GM12878 (cell line): ENCODE measurements around the gene ENO2. TPM values are rescaled to one million over a fixed set of nuclear protein-coding genes. Genes with fewer than 3 reads are reported as not detected.

Experiments
- ATAC-seq: fragments of 200-7000 bp; cut with Tn5 transposase; 3 replicates; pipeline ENCODE4 v1.9.1; 2020; ENCODE audit warnings: mild to moderate bottlenecking, moderate library complexity
- BruUV-seq: library from RNA; stranded (reverse); fragments of 400-500 nt; replicated peaks from 2 replicates; lab custom pipeline; 2021; lab: Mats Ljungman, UMichigan
- CTCF ChIA-PET: fragments of 300-600 bp; sonication (Branson Sonifier 250); formaldehyde crosslinking; extraction: SDS; loops from one replicate; lab custom pipeline; 2021; ENCODE audit warnings: inconsistent platforms; lab: Yijun Ruan, JAX
- POLR2A ChIA-PET: fragments of 350-600 bp; formaldehyde crosslinking; extraction: SDS; loops from one replicate; lab custom pipeline; 2021; ENCODE audit warnings: inconsistent platforms; lab: Charles Lee
- RAD21 ChIA-PET: fragments of 300-600 bp; sonication (Branson Sonifier 250); formaldehyde crosslinking; loops from one replicate; lab custom pipeline; 2023; ENCODE audit warnings: antibody characterized with exemption; ENCODE audit not compliant: unreplicated experiment; lab: Charles Lee
- SMC1A ChIA-PET: fragments of 300-600 bp; sonication (Branson Sonifier 250); formaldehyde crosslinking; loops from one replicate; lab custom pipeline; 2023; ENCODE audit not compliant: unreplicated experiment, uncharacterized antibody; lab: Charles Lee
- DNase-seq: peaks from one replicate; pipeline ENCODE4 v3.0.0-alpha.2; 2011; ENCODE audit warnings: low read depth, low spot score
- FAIRE-seq: peaks from 3 replicates; lab custom pipeline; 2011; peaks lifted over from hg19 to GRCh38; lab: Jason Lieb, UNC
- H2AFZ ChIP-seq: 2 replicates; pipeline ENCODE4 v1.6.0; 2011; ENCODE audit warnings: low read depth, low read length, control low read depth; ENCODE audit not compliant: control insufficient read depth
- H3K27ac ChIP-seq: 2 replicates; pipeline ENCODE4 v1.5.1; 2011; ENCODE audit warnings: control low read depth; ENCODE audit not compliant: control insufficient read depth, insufficient read depth
- H3K27me3 ChIP-seq, 2 experiments: replicated peaks in 1 of 2; 2 replicates each; pipeline versions ENCODE4 v1.6.0 to v1.6.1; 2011; ENCODE audit warnings: low read length in 1 of 2; ENCODE audit not compliant: control insufficient read depth in 2 of 2, insufficient read depth in 2 of 2
- H3K36me3 ChIP-seq, 2 experiments: 2 replicates each; pipeline ENCODE4 v1.5.1; 2011; ENCODE audit warnings: low read length in 1 of 2; ENCODE audit not compliant: control insufficient read depth in 2 of 2, insufficient read depth in 2 of 2
- H3K4me1 ChIP-seq: 2 replicates; pipeline ENCODE4 v1.6.1; 2011; ENCODE audit warnings: mild to moderate bottlenecking, low read length, moderate library complexity, mixed read lengths; ENCODE audit not compliant: control insufficient read depth, insufficient read depth
- H3K4me2 ChIP-seq: 2 replicates; pipeline ENCODE4 v1.6.0; 2011; ENCODE audit warnings: control low read depth; ENCODE audit not compliant: control insufficient read depth, insufficient read depth
- H3K4me3 ChIP-seq: fragments of 200-600 bp; sonication (generic); 2 replicates; pipeline ENCODE4 v1.5.1; 2016
- H3K79me2 ChIP-seq: 2 replicates; pipeline ENCODE4 v1.6.0; 2011; ENCODE audit warnings: low read length; ENCODE audit not compliant: control insufficient read depth, insufficient read depth
- H3K9ac ChIP-seq: 2 replicates; pipeline ENCODE4 v1.8.0; 2011; ENCODE audit warnings: low read length, control low read depth, mixed read lengths; ENCODE audit not compliant: control insufficient read depth, insufficient read depth
- H3K9me3 ChIP-seq: replicated peaks from 3 replicates; pipeline ENCODE4 v1.5.1; 2011; ENCODE audit warnings: mild to moderate bottlenecking, low read length; ENCODE audit not compliant: control insufficient read depth, insufficient read depth
- H4K20me1 ChIP-seq: 2 replicates; pipeline ENCODE4 v1.6.0; 2011; ENCODE audit not compliant: control insufficient read depth, insufficient read depth
- BCL3 ChIP-seq: IDR thresholded peaks from 2 replicates; pipeline ENCODE4 v1.6.1; 2011; ENCODE audit warnings: borderline replicate concordance, low read depth, mild to moderate bottlenecking, moderate library complexity, low read length; ENCODE audit not compliant: insufficient read depth, poor library complexity, severe bottlenecking
- BMI1 ChIP-seq: fragments of 450-650 bp; IDR thresholded peaks from 2 replicates; pipeline ENCODE4 v1.6.1; 2016; ENCODE audit warnings: mild to moderate bottlenecking, moderate library complexity, borderline replicate concordance
- CREB1 ChIP-seq: IDR thresholded peaks from 2 replicates; pipeline ENCODE4 v1.6.1; 2012; ENCODE audit warnings: low read depth, mild to moderate bottlenecking, inconsistent platforms
- DPF2 ChIP-seq: fragments of 450-650 bp; IDR thresholded peaks from 2 replicates; pipeline ENCODE4 v1.6.1; 2017; ENCODE audit warnings: mild to moderate bottlenecking
- IRF4 ChIP-seq: IDR thresholded peaks from 2 replicates; pipeline ENCODE4 v1.6.1; 2011; ENCODE audit warnings: low read depth, low read length
- MEF2A ChIP-seq: IDR thresholded peaks from 2 replicates; pipeline ENCODE4 v1.6.1; 2011; ENCODE audit warnings: low read depth, mild to moderate bottlenecking, low read length, moderate library complexity; ENCODE audit not compliant: insufficient read depth
- MLLT1 ChIP-seq: fragments of 450-650 bp; IDR thresholded peaks from 2 replicates; pipeline ENCODE4 v1.6.1; 2016; ENCODE audit warnings: mild to moderate bottlenecking
- NFIC ChIP-seq: IDR thresholded peaks from 2 replicates; pipeline ENCODE4 v1.6.1; 2012; ENCODE audit warnings: low read depth, mild to moderate bottlenecking, inconsistent platforms, low read length, moderate library complexity
- NR2C2 ChIP-seq: IDR thresholded peaks from 2 replicates; pipeline ENCODE4 v1.6.1; 2011; ENCODE audit warnings: borderline replicate concordance, low read depth; ENCODE audit not compliant: control insufficient read depth, insufficient read length
- NR2F1 ChIP-seq: fragments of 450-650 bp; conservative IDR thresholded peaks from 2 replicates; pipeline ENCODE4 v1.6.1; 2017; ENCODE audit warnings: mild to moderate bottlenecking
- POLR2AphosphoS2 ChIP-seq: IDR thresholded peaks from 2 replicates; pipeline ENCODE4 v1.6.1; 2011; ENCODE audit warnings: low read depth, mild to moderate bottlenecking, low read length, improper control_type of control experiment, moderate library complexity
- RAD51 ChIP-seq: fragments of 450-650 bp; IDR thresholded peaks from 2 replicates; pipeline ENCODE4 v1.6.1; 2016; ENCODE audit warnings: moderate library complexity, mild to moderate bottlenecking, inconsistent platforms
- RELA ChIP-seq: fragments of 450-650 bp; IDR thresholded peaks from 2 replicates; pipeline ENCODE4 v1.8.0; 2014; ENCODE audit warnings: borderline replicate concordance; ENCODE audit not compliant: partially characterized antibody
- ZBTB40 ChIP-seq: fragments of 450-650 bp; IDR thresholded peaks from 2 replicates; pipeline ENCODE4 v1.6.1; 2016; ENCODE audit warnings: mild to moderate bottlenecking, moderate library complexity, borderline replicate concordance
- ZNF217 ChIP-seq: fragments of 450-650 bp; IDR thresholded peaks from 2 replicates; pipeline ENCODE4 v1.6.1; 2017; ENCODE audit warnings: antibody characterized with exemption, mild to moderate bottlenecking
- WGBS: methylation state at CpG from one replicate; pipeline ENCODE4 v1.1.6; 2016; ENCODE audit warnings: low lambda C conversion rate; ENCODE audit not compliant: insufficient replicate concordance, insufficient coverage; ENCODE audit errors: missing lambda C conversion rate; 5-methylcytosine and 5-hydroxymethylcytosine counted together
- in situ Hi-C: fragments of 300-500 bp; cut with MboI; formaldehyde crosslinking; loops from 9 replicates; pipeline ENCODE4 v1.14.3; 2018; ENCODE audit warnings: mixed read lengths
- intact Hi-C: fragments of 100-400 bp; cut with micrococcal nuclease; formaldehyde crosslinking; loops from one replicate; pipeline ENCODE4 v1.14.2; 2022; ENCODE audit not compliant: unreplicated experiment
- polyA plus RNA-seq, 11 experiments: library from polyadenylated mRNA; depleted of rRNA in 4 of 11; unstranded in 6 of 11; stranded (reverse) in 5 of 11; fragments of >200 nt; fragmentation: Nextera tagmentation in 4 of 11; fragmentation: Illumina TruSeq in 1 of 11; extraction: Ambion mirVana in 4 of 11; extraction: Trizol in 1 of 11; gene quantifications; 1 replicate in 1 of 11; 2 replicates in 10 of 11; pipeline versions ENCODE4 v1.2.1 to v1.2.3, GENCODE V29; 2011 to 2016; ENCODE audit warnings: inconsistent platforms in 2 of 11, missing spikeins in 2 of 11, low read depth in 1 of 11
- total RNA-seq, 4 experiments: library from RNA; depleted of rRNA in 3 of 4; stranded (reverse); fragments of >200 nt in 3 of 4; fragmentation: Illumina TruSeq in 1 of 4; extraction: Trizol in 1 of 4; gene quantifications; 2 replicates each; pipeline versions ENCODE4 v1.2.1 to v1.2.3, GENCODE V29; 2013 to 2021

The ENO2 gene
- total and polyA plus RNA-seq, 10 of the 15 experiments (the other 5 are each of a cell fraction or from before 2014, with no cell fraction given) = 24.8 to 196 (median 43.1) TPM

- Histone ChIP-seq H3K79me2 (peaks cover 70% of the 10 kb centered on the region), H3K4me3 (peak overlapping the region; percentile 95), H3K36me3 (peaks cover 12 to 33% of the 10 kb centered on the region in 2 experiments), H2AFZ (no peak overlapping the region), H3K9ac (peak overlapping the region; percentile 91), H3K4me2 (peak overlapping the region; percentile 99), H3K27me3 (no peaks in the 10 kb centered on the region), H4K20me1 (no peaks in the 10 kb centered on the region), H3K27ac (peak overlapping the region; percentile 99), H3K9me3 (no peaks in the 10 kb centered on the region), H3K4me1 (peaks cover 82% of the 10 kb centered on the region)
- WGBS = 0% methylated on average over 24 of the region's 24 CpGs
- DNase-seq = no peak
- peak; percentile 66 for ATAC-seq
- FAIRE-seq = peak; percentile 90
- CTCF ChIA-PET = interaction anchor here (0.9 to 13.2 kb wide), 10 partner anchors 9 to 206 kb away, joined by 3 to 645 read pairs (median 4); partner anchors contain the start of genes C12orf57, C1RL, MLF2 and PTPN6
- POLR2A ChIA-PET = interaction anchor here (0.6 to 13.5 kb wide), 11 partner anchors 15 to 167 kb away, joined by 3 to 524 read pairs (median 3); partner anchors contain the start of genes C12orf57, C1RL, CDCA3 and ENO2
- RAD21 ChIA-PET = interaction anchor here (0.7 to 13.5 kb wide), 9 partner anchors 8 to 119 kb away, joined by 3 to 426 read pairs (median 5); partner anchors contain the start of genes C12orf57, LPCAT3, PTPN6 and RNU7-1
- in situ Hi-C loops = loop anchor here (25.0 kb wide), 1 partner anchor 1678 kb away; no protein-coding TSS in a partner anchor
- SMC1A ChIA-PET = interaction anchor here (1.1 to 13.2 kb wide), 3 partner anchors 11 to 149 kb away, joined by 3 to 395 read pairs (median 4); partner anchors contain the start of genes C12orf57, C1RL, PTPN6 and RNU7-1
- BruUV-seq = TSS peak; percentile 44
- intact Hi-C loops = no loop called here
- no peak for TF ChIP-seq NFIC
- TF ChIP-seq RAD51 = 0 out of 2 replicates have a peak, but pooled peaks have one; percentile 16
- 0 out of 2 replicates have a peak, but pooled peaks have one; percentile 9 for TF ChIP-seq IRF4
- peak; percentile 100 for TF ChIP-seq MEF2A
- TF ChIP-seq NR2C2 = no peak
- 0 out of 2 replicates have a peak, but pooled peaks have one; percentile 64 for TF ChIP-seq BMI1
- peak; percentile 67 for TF ChIP-seq POLR2AphosphoS2
- peak; percentile 62 for TF ChIP-seq ZNF217
- no peak for TF ChIP-seq CREB1
- TF ChIP-seq ZBTB40 = peak; percentile 64; the same call in 1 of the 2 replicates
- TF ChIP-seq BCL3 = peak; percentile 92
- TF ChIP-seq MLLT1 = peak; percentile 61; the same call in 1 of the 2 replicates
- TF ChIP-seq NR2F1 = peak; percentile 99
- peak; percentile 99 for TF ChIP-seq DPF2
- TF ChIP-seq RELA = peak; percentile 60
These were observed 44.9 kb downstream of the ENO2 start for GRCh38 chr12:6959058-6959804.
